ENCODE data around the gene ARVCF.

The ARVCF gene

DNA sequence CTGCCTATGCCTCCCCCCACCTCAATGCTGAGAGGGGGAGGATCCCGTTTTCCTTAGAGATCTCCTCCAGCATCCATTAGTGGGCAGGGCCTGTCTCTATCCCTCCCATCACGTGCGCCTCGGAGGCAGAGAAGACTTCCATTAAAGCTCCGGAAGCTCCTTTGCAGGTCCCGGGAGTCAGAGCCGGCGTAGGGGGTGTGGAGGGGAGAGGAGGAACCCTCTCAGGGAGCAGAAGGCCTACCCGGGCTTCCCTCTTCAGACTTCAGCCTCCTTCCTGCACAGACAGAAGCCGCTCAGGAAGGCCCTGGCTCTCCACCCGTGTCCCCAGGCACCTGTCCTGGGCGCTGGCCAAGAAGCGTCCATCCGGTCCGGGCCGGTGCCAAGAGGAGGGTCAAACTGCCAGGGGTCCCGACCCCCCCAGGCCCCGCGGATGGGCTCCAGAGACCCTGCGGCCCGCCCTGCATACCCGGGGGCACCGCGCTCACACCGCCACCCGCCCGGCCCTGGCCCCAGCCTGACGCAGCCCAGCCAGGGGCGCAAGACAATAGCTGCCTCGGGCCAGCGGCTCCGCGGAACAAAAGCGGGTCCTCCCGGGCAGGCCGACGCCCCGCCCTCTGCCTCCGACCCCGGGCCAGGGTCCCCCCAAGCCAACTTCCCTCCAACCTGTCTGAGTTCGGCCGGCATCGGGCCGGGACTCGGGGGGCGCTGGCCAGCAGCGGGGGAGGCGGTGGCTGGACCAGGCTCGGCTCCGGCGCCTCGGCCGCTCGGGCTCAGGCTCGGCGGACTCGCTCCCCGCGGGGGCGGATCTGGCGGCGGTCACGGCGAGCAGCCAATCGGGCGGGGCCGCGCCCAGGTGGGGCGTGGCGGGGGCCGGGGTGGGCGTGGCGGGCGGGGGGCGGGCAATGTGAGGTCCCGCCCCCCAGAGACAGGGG, 29.9 kb downstream of the ARVCF start:
- DNase-seq (ENCODE audit: low spot score), result peak; percentile 46

DNA sequence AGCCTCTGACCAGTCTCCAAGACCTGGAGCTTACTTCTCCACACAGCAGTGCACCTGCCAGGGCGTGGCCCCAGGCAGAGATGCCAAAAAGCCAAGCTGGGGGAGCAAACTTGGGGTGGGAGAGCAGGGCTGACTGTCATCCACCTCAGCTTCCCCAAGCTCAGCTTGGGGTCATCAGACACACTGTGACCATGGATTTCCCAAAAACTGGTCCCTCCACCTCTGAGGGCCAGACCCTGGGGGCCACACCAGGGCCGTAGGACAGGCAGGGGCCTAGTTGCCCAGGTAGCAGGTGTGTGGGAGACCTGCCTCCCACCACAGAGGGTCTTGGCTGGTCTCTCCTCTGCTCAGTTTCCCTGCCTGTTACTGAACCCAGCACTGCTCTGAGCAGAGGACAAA, 30.6 kb downstream of the ARVCF start:
- no peak for DNase-seq (ENCODE audit: low spot score)

DNA sequence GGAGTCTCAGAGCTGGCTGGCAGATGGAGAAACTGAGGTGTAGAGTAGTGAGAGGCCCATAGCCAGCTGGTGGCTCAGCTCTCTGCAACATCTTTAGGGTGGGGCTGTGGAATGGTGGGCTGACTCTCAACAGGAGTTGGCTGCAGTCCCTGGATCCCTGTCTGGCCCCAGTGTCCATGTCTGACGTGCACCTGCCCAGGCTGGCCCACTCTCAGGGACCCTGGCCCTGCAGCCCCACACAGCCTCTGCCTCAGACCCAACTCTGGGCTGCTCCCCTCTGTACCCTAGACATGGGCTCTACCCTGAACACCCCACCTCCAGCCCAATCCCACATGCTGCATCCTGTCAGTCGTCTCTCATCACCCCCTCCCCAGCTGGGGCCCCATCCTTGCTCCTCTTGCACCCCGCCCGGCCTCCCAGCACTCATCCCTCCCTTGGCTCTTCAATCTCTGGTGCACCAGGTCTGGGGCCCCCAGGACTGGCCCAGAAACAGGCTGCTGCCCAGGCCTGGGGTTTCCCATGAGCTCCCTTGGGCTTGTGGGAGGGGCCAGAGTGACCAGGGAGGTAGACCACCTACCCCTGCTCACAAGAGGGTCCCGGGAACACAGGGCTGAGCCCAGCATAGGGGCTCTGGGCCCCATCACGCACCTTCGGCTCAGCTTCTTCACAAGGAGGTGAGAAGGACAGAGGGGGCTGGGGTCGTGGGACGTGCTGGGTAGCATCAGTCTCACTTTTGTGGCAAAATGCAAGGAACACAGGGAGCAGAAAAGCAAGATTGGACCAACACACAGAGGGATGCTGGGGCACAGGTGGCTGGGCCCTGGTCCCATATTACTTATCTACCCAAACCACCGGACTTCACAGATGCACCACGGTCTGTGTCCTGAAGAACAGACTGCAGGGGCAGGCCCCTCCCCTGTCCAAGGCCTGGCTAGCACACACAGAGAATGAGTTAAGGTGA, 31.5 kb downstream of the ARVCF start:
- no peak for DNase-seq (ENCODE audit: low spot score)

DNA sequence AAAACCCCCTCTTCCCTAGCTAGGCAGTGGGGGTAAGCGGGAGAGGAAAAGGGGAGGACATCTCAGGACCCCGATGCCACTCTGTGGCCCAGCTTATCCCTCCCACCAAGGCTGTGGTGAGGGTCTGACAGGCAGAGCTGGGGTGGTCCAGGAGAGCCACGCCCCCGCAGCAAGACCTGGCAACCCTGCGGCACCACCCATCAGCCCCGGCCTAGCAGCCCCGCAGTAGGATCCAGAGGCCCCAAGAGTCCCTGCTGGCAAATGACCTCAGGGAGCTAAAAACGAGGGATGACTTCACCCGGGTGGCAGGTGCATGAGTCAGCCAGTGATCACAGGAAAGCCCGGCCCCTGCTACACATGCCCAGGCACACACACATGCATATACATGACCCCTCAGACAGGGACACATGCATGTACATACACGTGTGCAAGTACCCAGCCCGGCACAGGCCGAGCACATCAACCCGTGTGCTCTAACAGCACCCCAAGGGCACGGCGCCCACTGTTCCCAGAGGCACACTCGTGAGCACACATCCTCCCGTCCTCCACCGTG, 32.3 kb downstream of the ARVCF start:
- DNase-seq (ENCODE audit: low spot score), result peak; percentile 63

DNA sequence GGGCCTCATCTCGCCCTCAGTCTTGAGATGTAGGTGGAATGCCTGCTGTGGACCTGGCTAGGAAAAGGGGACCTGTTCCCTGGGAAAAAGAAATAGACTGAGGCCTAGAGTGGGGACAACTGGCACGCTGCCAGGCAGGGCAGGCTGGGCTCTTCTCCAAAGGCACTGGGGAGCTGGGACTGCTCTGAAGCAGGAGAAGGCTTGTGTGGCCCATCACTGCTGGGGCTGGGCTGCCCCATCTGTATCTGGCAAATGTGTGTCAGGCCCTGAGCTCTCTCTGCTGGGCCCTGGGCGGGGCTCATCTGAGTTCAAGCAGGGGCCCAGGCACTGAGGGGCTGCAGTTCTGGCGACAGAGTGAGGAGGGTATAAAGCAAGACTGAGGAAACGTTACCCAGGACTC, 32.9 kb downstream of the ARVCF start:
- no peak for DNase-seq (ENCODE audit: low spot score)

DNA sequence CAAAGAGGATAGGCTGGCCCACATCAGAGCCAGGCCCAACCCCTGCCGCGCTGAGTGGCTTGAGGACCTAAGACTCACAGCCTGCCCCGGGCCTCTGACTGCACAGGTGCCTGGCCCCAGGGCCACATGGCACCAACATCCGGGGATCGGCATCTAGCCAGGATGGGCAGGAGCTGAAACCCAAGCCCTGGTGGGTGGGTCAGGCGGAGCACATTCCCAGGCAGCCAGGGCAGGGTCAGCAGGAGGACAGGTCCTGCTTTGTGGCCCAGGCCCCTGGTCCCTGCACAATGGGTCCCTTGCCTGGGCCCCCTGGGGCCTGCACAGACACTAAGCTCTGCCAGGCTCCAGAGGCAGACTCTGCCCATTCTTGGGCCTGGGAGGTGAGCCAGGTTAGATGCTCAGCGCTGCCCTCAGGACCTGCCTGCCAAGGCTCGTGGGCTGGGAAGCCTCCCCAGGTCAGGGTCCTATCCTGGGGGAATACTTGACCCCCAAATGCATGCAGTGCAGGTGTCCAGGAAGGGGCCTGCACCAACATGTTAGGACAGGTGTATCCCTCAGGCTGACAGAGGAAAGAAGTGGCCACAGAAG, 33.5 kb downstream of the ARVCF start:
- DNase-seq (ENCODE audit: low spot score), result no peak

GRCh38 chr22:19981961-19982920, 34.4 kb downstream of the ARVCF start:
- DNase-seq (ENCODE audit: low spot score), result no peak

DNA sequence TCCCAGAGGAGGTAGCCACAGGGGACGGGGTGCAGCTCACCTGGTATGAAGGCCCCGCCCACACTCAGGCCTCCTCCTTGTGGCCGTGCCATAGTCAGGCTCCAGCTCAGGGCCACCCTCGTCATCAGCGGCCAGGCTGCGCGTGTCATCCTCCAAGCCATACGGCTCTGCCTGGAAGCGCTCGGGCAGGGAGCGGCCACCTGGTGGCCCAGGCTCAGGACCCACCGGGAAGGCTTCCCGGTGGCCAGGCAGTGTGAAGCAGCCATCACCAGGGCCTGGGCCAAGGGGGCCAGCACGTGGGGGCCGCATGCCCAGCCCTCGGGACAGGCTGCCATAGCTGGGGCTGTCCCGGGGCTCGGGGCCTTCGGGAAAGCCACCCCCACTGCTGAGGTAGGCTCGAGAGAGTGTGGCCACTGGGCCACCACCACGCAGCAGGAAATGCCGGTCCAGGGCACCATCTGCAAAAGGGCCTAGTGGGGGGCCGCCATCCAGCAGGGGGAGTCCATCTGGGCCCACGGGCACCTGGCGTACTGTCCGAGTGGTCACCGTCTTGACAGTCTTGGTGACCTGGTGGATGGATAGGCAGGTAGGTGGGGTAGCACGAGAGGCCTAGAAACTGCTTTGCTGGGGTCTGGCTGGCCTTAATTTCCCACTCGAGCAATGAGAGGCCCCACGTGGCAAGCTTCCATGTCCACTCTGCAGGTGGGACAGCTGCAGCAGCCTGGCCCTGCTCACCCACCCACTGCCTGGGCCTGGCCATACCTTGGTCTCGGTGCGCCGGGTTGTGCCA, 35.3 kb downstream of the ARVCF start:
- DNase-seq (ENCODE audit: low spot score), result no peak

DNA sequence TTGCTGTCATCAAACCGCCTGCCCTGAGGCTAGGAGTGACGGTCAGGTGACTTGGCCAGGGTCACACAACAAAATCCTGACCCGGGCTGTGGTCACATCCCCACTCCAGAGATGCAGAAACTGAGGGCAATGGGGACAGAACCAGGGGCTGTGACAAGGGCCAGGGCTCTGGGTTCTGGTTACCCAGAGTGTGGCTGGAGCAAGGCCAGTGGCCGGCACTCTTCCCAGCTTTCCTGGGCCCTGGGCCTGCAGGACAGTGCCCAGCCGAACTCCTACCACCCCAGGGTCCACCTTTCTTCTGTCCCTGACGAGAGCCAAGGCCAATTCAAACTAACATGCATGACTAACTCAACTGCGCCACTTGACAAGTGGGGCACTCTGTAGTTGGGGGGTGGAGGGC, 35.9 kb downstream of the ARVCF start:
- DNase-seq (ENCODE audit: low spot score), result no peak

DNA sequence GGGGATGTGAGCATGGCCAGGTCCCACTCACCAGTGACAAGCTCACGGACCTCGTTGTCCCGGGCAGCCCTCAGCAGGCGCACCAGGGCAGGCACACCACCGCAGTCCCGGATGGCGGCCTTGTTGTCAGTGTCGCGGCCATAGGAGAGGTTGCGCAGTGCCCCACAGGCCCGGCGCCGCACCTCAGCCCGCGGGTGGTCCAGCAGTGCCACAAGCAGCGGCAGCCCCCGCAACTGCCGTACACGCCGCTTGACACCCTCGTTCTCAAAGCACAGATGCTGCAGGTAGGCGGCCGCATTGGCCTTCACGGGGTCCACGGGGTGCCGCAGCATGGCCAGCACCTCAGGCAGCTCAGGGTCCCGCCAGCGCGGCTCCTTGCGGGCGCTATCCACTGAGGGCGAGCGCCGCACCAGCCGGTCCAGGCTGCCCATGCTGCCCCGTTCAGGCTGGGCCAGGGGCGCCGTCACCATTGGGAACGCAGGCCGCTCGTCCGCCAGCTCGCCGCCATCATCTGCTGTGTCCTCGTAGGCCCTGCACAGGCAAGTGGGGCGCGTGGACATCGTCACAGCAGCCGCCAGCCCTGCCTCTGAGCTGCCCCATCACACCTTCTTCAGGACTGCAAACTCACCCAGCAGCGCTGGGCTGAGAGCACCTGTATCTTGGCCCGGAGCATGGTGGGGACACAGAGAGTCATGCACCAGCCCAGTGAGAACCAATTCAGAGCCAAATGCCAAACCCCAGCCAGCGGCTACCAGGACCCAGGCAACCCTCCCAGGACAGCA, 36.7 kb downstream of the ARVCF start:
- no peak for DNase-seq (ENCODE audit: low spot score)

DNA sequence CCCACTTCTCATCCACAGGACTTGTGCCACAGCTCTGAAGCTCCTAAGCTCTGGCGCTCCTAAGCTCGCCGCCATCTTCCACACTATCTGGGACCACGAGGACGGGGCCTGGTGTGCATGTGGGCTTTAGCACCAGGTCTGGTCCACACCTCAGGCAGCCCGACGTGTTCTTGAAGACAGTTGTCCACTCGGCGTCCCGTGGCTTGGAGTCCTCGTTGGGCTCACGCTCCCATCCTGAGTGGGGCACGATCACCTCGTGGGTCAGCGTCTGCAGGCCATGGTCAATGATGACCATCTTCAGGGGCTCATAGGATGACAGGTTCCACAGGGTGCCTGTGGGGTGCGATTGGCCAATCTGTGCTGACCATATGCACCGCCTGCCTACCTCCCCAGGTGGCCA, 37.9 kb downstream of the ARVCF start:
- DNase-seq (ENCODE audit: low spot score), result no peak

GRCh38 chr22:19977296-19978243, 39.1 kb downstream of the ARVCF start:
- DNase-seq (ENCODE audit: low spot score), result no peak

DNA sequence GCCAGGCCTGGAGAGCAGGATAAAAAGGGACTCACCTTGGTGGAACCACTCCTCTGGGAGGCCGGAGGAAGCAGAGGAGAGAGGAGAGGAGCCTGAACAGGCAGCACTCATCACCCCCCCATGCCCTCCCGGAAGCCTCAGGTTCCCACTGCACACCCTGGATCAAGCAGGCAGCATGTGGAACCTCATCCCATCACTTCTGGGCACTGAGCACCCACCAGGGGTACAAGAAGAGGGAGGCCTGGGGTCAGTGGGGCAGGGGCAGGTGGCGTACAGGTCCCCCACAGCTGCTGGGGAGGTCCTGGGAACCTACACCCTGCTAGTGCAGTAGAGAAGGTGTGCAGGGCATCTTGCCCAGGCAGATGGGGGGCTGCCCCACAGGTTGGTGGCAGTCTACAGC, 40.0 kb downstream of the ARVCF start:
- DNase-seq (ENCODE audit: low spot score), result no peak

DNA sequence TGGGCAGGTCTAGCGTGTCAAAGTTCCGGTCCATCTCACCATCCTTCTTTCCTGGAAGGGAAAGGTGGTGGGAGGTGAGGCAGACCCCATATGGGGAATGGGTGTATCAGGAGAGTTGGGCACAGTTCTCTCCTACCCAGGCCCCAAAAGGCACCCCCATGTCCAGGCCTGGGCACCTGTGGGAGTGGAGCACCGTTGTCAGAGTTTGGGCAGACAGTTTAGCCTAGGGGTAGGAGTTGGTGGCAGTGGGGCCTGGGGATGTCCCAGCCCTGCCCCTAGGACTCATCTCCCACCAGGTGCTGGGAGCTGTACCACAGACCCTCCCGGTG, 41.0 kb downstream of the ARVCF start:
- DNase-seq (ENCODE audit: low spot score), result no peak

- DNase-seq (ENCODE audit: low spot score), result no peak
These were observed 41.5 kb downstream of the ARVCF start for GRCh38 chr22:19974935-19975706.

DNA sequence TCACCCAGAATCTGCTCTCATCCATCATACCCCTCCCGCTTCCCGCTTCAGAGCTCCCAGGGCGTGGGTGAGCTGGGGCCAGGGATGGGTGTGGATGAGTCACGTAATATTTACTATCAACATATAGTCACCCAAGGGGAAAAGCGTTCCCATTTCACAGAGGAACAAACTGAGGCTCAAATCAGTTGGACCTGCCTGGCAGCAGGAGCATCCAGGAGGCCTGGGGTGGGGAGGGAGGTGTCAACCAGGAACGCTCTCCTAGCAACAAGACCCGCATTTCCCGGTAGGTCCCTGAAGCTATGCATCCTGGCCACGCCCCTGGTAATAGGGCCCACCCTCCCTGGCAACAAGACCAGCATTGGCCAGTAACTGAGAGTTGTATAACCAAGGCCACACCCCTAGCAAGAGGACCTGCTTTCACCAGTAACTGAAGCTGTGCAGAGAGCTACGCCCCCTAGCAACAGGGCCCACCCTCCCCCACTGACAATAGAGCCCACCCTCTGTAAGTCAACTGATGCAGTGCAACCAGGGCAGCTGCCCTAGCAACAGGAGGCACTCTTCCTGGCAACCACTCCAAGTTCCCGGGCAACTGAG, 42.3 kb downstream of the ARVCF start:
- peak; percentile 63 for DNase-seq (ENCODE audit: low spot score)

Data from SW480 (cell line).